Neural cell (in vitro differentiated cells): ENCODE measurements around the gene CCDC136.

ENCODE experiments used
- REST ChIP-seq: IDR thresholded peaks from 2 replicates; pipeline ENCODE4 v1.6.1; 2012; ENCODE audit warnings: borderline replicate concordance
- SMC3 ChIP-seq: fragments of 450-650 bp; conservative IDR thresholded peaks from 2 replicates; pipeline ENCODE4 v1.6.1; 2014; ENCODE audit warnings: antibody characterized with exemption, mild to moderate bottlenecking, moderate library complexity; ENCODE audit not compliant: poor library complexity

GRCh38 chr7:128841921-128842673, 50.3 kb downstream of the CCDC136 start:
- TF ChIP-seq SMC3: no peak
- no peak for TF ChIP-seq REST
